Activated T-cell treated with anti-CD3 and anti-CD28 coated beads, Interleukin-2, amount 50 U/mL, for 48 hours (primary cell): ENCODE measurements around the gene TEKT5.

ENCODE experiments used
- DNase-seq, 2 experiments: peaks; one replicate each; pipeline ENCODE4 v3.0.0-alpha.2; 2020

The TEKT5 gene

DNA sequence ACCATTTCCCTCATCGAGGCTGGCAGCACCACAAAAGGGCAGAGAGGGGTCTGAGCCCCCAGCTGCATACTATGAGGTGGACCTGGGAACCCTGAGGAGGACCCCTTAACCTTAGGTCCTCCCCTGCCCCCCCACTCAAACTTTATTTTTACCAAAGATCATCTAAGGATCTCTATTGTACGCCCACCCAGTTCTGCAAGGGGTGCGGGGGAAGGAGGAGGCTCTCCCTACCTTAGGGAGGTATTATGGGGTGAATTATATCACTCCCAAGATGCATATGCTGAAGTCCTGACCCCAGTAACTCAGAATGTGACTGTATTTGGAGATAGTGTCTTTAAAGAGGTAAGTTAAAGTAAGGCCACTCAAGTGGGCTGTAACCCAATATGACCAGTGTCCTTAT, 87.6 kb downstream of the TEKT5 start:
- no peak for DNase-seq

DNA sequence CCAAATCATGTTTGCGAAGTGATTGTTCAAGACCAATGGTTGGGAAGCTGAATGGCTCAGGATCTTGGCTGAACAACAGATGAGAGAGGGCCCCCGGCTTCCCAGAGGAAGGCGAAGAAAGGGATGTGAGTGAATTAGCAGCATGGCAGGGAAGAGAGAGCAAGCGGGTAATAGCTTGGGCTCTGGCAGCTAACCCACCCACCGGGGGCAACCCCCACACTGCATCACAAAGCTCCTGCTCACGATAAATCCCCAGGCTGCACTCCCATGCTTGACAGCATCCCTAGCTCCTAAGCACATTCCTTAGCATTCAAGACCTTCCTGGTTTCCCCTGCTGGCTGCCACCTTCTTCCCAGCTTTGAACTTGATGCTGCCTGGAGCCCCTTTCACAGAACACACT, 88.1 kb downstream of the TEKT5 start:
- DNase-seq, result no peak

- no peak for DNase-seq
These were observed 89.1 kb downstream of the TEKT5 start for GRCh38 chr16:10605636-10606035.

DNA sequence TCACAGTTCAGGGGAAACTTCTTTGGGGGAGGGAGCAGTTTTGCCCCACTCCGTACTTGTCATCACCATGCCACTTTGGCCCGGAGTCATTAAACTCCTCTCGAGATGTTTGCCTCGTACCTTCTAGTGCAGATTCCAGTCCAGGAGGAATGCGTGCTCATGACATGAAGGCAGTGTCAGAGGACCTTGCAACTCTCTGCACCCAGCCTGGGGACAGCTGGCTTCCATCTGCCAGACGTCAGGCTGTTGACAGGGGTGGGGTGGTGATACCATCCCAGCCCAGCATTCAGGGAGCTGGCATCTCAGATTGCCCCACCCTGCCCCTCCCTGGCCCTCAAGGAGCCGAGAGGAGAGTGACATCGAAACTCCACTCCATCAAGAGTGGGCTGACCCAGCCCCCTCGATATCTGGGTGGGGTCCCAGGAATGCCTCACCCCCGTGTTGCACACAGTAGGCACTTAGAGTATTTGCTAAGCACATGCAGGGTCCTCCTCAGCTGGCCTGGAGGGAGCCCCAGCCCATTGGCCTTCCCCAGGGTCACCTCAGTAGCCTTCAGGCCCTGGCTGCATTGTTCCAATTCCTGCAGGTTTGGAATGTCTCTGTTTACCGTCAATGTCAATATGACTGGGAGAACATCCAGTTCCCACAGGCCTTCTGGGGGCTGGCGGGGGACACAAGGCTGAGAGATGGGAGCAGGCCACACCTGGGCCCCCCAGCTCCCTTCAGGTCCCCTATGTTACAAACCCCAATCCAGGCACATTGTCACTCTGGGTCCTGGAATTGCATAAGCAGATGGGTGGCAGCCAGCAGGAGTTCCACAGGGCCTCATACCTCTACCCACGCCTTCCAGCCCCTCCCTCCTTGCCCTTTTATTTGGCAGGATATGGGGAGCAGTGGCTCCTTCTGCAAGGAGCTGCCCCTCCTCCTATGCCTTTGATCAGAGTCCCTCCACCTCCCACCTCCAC, 93.0 kb downstream of the TEKT5 start:
- DNase-seq, result no peak

GRCh38 chr16:10600782-10601443, 93.8 kb downstream of the TEKT5 start:
- no peak for DNase-seq

- DNase-seq, result no peak
These were observed 95.1 kb downstream of the TEKT5 start for GRCh38 chr16:10599626-10600025.

DNA sequence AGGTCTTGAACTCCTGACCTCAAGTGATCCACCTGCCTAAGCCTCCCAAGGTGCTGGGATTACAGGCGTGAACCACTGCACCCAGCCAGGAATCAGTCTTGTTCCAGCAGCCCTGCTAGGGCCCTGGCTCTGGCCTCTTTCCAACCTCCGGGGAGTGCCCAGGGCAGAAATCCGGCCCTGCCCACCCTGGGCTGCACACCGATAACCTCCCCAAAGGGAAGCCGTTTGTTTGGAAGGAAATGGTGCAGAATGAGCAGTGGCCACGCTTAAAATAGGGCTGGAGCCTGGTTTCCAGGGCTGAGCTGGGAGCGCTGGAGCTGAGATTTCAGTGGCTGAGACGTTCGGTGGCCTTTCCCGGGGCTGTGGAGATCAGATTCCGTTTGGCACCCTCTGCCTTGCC, 96.6 kb downstream of the TEKT5 start:
- no peak for DNase-seq

DNA sequence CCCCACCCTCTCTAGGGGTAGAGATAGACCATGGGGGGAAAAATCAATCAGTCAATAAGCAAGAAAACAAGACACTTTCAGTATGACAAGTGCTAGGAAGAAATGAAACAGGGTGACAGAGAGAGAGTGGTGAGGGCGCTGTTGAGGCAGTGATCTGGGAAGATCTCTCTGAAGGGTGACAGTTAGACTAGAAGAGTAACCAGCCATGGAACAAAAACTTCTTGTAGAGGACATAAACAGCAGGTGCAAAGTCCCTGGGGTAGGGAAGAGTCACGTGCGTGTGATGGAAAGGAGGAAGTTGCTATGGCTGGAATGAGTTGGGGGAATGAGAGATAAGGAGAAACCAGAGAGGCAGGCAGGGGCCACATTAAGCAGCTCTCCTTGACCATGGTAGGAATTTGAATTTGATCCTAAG, 97.5 kb downstream of the TEKT5 start:
- no peak for DNase-seq

GRCh38 chr16:10594312-10594950, 100.3 kb downstream of the TEKT5 start:
- no peak for DNase-seq

- no peak for DNase-seq
These were observed 102.1 kb downstream of the TEKT5 start for GRCh38 chr16:10592611-10593010.

- no peak for DNase-seq
These were observed 104.4 kb downstream of the TEKT5 start for GRCh38 chr16:10590342-10590741.

GRCh38 chr16:10589109-10589508, 105.6 kb downstream of the TEKT5 start:
- no peak for DNase-seq

DNA sequence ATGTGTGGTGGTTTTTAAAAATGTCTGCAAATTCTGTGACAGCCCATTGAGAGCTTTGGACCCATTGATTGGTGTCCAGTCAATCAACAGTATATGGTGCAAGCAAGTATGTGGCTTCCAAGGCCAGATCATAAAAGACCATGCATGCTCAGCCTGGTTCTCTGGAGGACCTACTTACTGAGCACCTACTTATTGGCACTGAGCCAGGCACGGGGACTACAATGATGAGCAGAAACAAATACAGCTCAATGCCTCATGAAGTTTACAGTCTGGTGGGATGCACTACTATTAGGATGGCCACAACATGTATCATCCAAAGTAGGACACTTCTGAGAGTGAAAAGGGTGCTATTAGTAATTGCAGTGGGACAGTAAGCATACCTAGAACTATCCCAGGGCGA, 107.1 kb downstream of the TEKT5 start:
- DNase-seq, result no peak

DNA sequence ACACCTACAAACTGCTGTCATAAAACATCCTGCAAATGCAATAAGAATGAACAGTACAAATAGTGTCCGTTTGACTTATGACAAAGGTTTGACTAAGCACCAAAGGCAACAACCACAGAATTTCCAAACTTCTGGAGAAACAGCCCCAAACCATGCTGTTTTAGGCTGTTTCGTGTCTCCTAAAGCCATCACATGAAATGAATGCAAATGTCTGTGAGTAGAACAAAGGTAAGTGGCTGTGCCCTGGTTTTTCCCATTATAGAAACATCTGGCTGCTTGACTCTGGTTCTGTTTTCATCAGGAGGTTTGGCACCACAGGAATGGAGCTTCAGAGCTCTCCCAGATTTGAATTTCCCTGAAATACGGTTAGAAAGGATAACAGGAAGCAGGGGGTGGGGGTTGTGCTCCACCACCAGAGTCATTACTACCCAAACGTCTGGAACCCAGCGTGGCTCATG, 109.7 kb downstream of the TEKT5 start:
- DNase-seq, result no peak

DNA sequence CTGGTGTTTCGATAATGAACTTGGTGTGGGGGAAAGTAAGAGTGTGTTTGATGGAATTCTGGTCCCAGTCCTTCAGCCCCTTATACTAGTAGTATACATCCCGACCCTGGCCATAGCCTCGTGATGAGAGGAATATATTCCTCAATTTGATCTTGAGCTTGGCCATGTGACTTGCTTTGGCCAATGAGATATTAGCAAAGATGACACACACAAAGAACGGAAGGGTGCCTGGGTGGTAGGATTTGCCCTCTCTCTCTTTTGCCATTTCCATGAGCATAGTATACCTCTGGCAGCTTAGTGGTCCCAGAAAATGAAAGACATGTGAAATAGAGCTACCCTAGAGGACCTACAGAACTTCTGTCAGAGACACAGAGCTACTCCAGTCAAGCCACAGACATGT, 111.5 kb downstream of the TEKT5 start:
- DNase-seq, result no peak

- DNase-seq, result no peak
These were observed 113.2 kb downstream of the TEKT5 start for GRCh38 chr16:10581507-10581906.

GRCh38 chr16:10580883-10581247, 113.9 kb downstream of the TEKT5 start:
- DNase-seq, result no peak

- peak in 1 of 2 experiments; percentile 19 for DNase-seq
These were observed 114.5 kb downstream of the TEKT5 start, which contains the start of gene EMP2 for GRCh38 chr16:10579965-10580882. Gene EMP2 (minus strand): TSS chr16:10580598. CDS start chr16:10547617, 32,981 bp downstream.

- no peak for DNase-seq
These were observed 115.2 kb downstream of the TEKT5 start for GRCh38 chr16:10579575-10579964.

- DNase-seq, result no peak
These were observed 116.0 kb downstream of the TEKT5 start for GRCh38 chr16:10578474-10579316.
